ENCODE results near the gene DGLUCY. TPM values are rescaled to one million over a fixed set of nuclear protein-coding genes. Genes with fewer than 3 reads are reported as not detected.

DGLUCY gene
- total and polyA plus RNA-seq, 2 of the 13 experiments (the other 11 are each of a cell fraction or from before 2014, with no cell fraction given), result 14.8 to 36.3 TPM

DNA sequence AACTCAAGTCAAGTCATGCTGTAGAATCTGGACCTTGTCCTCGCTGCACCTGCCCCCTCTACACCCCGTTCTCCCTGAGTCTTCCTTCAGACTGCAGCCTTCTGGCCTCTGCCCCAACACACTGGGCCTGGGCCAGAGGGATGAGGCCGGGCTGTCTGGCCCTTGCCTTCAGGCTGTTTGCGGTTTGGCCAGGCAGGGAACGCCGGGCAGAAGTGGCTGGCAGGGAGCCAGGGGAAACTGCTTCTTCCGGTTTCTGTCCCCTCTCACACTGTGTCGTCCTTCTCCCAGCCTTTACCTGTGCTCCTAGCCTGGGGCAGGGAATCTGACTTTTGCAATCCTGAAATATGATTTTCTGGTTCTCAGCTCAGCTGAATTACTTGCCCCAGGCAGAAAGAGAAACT lies 13.5 kb downstream of the DGLUCY start:
- Histone ChIP-seq H4K20me1 (ENCODE audit: insufficient read depth, low read length) (no peaks in the 10 kb centered on the region), H3K4me3 (replicated peaks in 1 of 3; ENCODE audit: insufficient read depth in 1 of 3, low read depth in 2 of 3, low read length in 3 of 3) (no peak overlapping the region), H3K4me1 (ENCODE audit: insufficient read depth, low read length) (peaks cover 27% of the 10 kb centered on the region), H2AFZ (ENCODE audit: low read length) (no peak overlapping the region), H3K36me3 (replicated peaks in 1 of 2; ENCODE audit: control insufficient read depth in 1 of 2, insufficient read depth in 2 of 2, low read length in 2 of 2) (peaks cover 2 to 16% of the 10 kb centered on the region in 2 experiments; a peak in 3 of 5 replicates), H3K27me3 (ENCODE audit: control insufficient read depth in 1 of 2, insufficient read depth in 2 of 2, low read length in 2 of 2) (no peaks in the 10 kb centered on the region), H3K27ac (ENCODE audit: extremely low read length, insufficient read depth, low read length) (no peak overlapping the region), H3K9ac (ENCODE audit: insufficient read depth, low read depth, low read length) (no peak overlapping the region), H3K9me3 (ENCODE audit: low read length) (no peaks in the 10 kb centered on the region), H3K79me2 (ENCODE audit: insufficient read depth, low read length) (no peaks in the 10 kb centered on the region), H3K4me2 (ENCODE audit: low read depth, low read length) (no peak overlapping the region)
- intact Hi-C loops (cut with micrococcal nuclease; ENCODE audit: unreplicated experiment), result no loop called here
- ChIA-PET CTCF (ENCODE audit: low intra/inter-chr PET ratio, low total read pairs) (no interaction called here), POLR2A (no interaction called here)
- ATAC-seq (no peak), DNase-seq (ENCODE audit: low spot score) (no peak), FAIRE-seq (no peak)
- 91% methylated on average over 5 of the region's 8 CpGs for WGBS (ENCODE audit: low lambda C conversion rate)
- no TSS peak for BruUV-seq (replicated peaks)
- no peak for TF ChIP-seq DNMT1 (CRISPR knock-in tag; IDR thresholded peaks at IDR 0.05)
- no peak for TF ChIP-seq RBAK (CRISPR knock-in tag; IDR thresholded peaks at IDR 0.05)
- no peak for TF ChIP-seq POGZ (CRISPR knock-in tag; IDR thresholded peaks at IDR 0.05)
- in situ Hi-C loops (cut with HindIII; ENCODE audit: extremely low pct_ligation_motif_present, low pct_unique_long_range_greater_than_20kb), result no loop called here

DNA sequence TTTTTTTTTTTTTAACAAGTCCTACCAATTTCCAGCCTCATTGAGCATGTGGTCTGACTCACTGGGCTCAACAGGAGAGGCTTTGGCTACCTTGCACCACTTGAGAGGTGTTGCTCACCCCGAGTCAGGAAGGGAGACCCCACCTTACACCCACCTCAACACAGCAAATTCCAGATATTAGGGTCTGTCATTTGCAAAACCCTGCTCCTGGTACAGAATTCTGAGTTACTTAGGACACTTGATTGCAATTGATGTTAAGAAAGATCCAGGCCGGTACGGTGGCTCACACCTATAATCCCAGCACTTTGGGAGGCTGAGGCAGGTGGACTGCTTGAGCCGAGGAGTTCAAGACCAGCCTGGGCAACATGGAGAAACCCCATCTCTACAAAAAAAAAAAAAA lies 14.1 kb downstream of the DGLUCY start:
- intact Hi-C loops (cut with micrococcal nuclease; ENCODE audit: unreplicated experiment), result no loop called here
- TF ChIP-seq PTBP1 (IDR thresholded peaks at IDR 0.05; ENCODE audit: low read depth, low read length, poor library complexity, severe bottlenecking) (no peak), TEAD2 (CRISPR knock-in tag; IDR thresholded peaks at IDR 0.05) (no peak), DNMT1 (CRISPR knock-in tag; IDR thresholded peaks at IDR 0.05) (no peak), BCL6 (CRISPR knock-in tag; IDR thresholded peaks at IDR 0.05) (no peak), AKAP8 (CRISPR knock-in tag; IDR thresholded peaks at IDR 0.05) (no peak), IKZF4 (CRISPR knock-in tag; IDR thresholded peaks at IDR 0.05; ENCODE audit: borderline replicate concordance, low read depth, not compliant biosample characterization) (no peak)
- TF ChIP-seq, protein P1, sequence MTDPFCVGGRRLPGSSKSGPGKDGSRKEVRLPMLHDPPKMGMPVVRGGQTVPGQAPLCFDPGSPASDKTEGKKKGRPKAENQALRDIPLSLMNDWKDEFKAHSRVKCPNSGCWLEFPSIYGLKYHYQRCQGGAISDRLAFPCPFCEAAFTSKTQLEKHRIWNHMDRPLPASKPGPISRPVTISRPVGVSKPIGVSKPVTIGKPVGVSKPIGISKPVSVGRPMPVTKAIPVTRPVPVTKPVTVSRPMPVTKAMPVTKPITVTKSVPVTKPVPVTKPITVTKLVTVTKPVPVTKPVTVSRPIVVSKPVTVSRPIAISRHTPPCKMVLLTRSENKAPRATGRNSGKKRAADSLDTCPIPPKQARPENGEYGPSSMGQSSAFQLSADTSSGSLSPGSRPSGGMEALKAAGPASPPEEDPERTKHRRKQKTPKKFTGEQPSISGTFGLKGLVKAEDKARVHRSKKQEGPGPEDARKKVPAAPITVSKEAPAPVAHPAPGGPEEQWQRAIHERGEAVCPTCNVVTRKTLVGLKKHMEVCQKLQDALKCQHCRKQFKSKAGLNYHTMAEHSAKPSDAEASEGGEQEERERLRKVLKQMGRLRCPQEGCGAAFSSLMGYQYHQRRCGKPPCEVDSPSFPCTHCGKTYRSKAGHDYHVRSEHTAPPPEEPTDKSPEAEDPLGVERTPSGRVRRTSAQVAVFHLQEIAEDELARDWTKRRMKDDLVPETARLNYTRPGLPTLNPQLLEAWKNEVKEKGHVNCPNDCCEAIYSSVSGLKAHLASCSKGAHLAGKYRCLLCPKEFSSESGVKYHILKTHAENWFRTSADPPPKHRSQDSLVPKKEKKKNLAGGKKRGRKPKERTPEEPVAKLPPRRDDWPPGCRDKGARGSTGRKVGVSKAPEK (CRISPR knock-in tag; IDR thresholded peaks at IDR 0.05; ENCODE audit: borderline replicate concordance), result no peak
- TF ChIP-seq, protein P2, sequence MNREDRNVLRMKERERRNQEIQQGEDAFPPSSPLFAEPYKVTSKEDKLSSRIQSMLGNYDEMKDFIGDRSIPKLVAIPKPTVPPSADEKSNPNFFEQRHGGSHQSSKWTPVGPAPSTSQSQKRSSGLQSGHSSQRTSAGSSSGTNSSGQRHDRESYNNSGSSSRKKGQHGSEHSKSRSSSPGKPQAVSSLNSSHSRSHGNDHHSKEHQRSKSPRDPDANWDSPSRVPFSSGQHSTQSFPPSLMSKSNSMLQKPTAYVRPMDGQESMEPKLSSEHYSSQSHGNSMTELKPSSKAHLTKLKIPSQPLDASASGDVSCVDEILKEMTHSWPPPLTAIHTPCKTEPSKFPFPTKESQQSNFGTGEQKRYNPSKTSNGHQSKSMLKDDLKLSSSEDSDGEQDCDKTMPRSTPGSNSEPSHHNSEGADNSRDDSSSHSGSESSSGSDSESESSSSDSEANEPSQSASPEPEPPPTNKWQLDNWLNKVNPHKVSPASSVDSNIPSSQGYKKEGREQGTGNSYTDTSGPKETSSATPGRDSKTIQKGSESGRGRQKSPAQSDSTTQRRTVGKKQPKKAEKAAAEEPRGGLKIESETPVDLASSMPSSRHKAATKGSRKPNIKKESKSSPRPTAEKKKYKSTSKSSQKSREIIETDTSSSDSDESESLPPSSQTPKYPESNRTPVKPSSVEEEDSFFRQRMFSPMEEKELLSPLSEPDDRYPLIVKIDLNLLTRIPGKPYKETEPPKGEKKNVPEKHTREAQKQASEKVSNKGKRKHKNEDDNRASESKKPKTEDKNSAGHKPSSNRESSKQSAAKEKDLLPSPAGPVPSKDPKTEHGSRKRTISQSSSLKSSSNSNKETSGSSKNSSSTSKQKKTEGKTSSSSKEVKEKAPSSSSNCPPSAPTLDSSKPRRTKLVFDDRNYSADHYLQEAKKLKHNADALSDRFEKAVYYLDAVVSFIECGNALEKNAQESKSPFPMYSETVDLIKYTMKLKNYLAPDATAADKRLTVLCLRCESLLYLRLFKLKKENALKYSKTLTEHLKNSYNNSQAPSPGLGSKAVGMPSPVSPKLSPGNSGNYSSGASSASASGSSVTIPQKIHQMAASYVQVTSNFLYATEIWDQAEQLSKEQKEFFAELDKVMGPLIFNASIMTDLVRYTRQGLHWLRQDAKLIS (CRISPR knock-in tag; IDR thresholded peaks at IDR 0.05), result no peak
- TF ChIP-seq, protein P3, sequence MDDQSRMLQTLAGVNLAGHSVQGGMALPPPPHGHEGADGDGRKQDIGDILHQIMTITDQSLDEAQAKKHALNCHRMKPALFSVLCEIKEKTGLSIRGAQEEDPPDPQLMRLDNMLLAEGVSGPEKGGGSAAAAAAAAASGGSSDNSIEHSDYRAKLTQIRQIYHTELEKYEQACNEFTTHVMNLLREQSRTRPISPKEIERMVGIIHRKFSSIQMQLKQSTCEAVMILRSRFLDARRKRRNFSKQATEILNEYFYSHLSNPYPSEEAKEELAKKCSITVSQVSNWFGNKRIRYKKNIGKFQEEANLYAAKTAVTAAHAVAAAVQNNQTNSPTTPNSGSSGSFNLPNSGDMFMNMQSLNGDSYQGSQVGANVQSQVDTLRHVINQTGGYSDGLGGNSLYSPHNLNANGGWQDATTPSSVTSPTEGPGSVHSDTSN (CRISPR knock-in tag; IDR thresholded peaks at IDR 0.05; ENCODE audit: borderline replicate concordance), result no peak

More for the DNA sequence above, 14.1 kb downstream of the DGLUCY start:
- no peaks in the 10 kb centered on the region for H4K20me1 ChIP-seq (ENCODE audit: insufficient read depth, low read length)
- peaks cover 2 to 16% of the 10 kb centered on the region in 2 experiments; a peak in 3 of 5 replicates for H3K36me3 ChIP-seq (replicated peaks in 1 of 2; ENCODE audit: control insufficient read depth in 1 of 2, insufficient read depth in 2 of 2, low read length in 2 of 2)
- H3K4me3 ChIP-seq (replicated peaks in 1 of 3; ENCODE audit: insufficient read depth in 1 of 3, low read depth in 2 of 3, low read length in 3 of 3), result no peak overlapping the region
- no peak for DNase-seq (ENCODE audit: low spot score)
- H3K27me3 ChIP-seq (ENCODE audit: control insufficient read depth in 1 of 2, insufficient read depth in 2 of 2, low read length in 2 of 2), result no peaks in the 10 kb centered on the region
- ChIA-PET CTCF (ENCODE audit: low intra/inter-chr PET ratio, low total read pairs) (no interaction called here), POLR2A (no interaction called here)
- no peak overlapping the region for H3K4me2 ChIP-seq (ENCODE audit: low read depth, low read length)
- no peak overlapping the region for H2AFZ ChIP-seq (ENCODE audit: low read length)
- no peaks in the 10 kb centered on the region for H3K79me2 ChIP-seq (ENCODE audit: insufficient read depth, low read length)
- FAIRE-seq, result no peak
- no peak for ATAC-seq
- in situ Hi-C loops (cut with HindIII; ENCODE audit: extremely low pct_ligation_motif_present, low pct_unique_long_range_greater_than_20kb), result no loop called here
- H3K27ac ChIP-seq (ENCODE audit: extremely low read length, insufficient read depth, low read length), result no peak overlapping the region
- H3K4me1 ChIP-seq (ENCODE audit: insufficient read depth, low read length), result peaks cover 27% of the 10 kb centered on the region
- H3K9ac ChIP-seq (ENCODE audit: insufficient read depth, low read depth, low read length), result no peak overlapping the region
- no peaks in the 10 kb centered on the region for H3K9me3 ChIP-seq (ENCODE audit: low read length)
- BruUV-seq (replicated peaks), result no TSS peak
- WGBS (ENCODE audit: low lambda C conversion rate), result 98% methylated on average over 4 of the region's 4 CpGs

All from HepG2 (cell line).